Measurements from ENCODE around the gene CNOT1. TPM values are rescaled to one million over a fixed set of nuclear protein-coding genes. Genes with fewer than 3 reads are reported as not detected.

CNOT1 gene
- total RNA-seq, 1 experiment from 2014 or later, result 328 TPM

GRCh38 chr16:58584831-58585505 lies 44.7 kb downstream of the CNOT1 start:
- no peaks in the 10 kb centered on the region for H3K27me3 Mint-ChIP-seq (ENCODE audit: low read depth)

More at GRCh38 chr16:58584831-58585505, 44.7 kb downstream of the CNOT1 start:
- Mint-ChIP-seq H3K4me1 (no peaks in the 10 kb centered on the region), H3K4me3 (no peak overlapping the region; a peak in 1 of 5 replicates), H3K9me3 (peaks cover 0 to 3% of the 10 kb centered on the region in 2 experiments; a peak in 2 of 5 replicates), H3K27ac (peak overlapping the region in 2 of 3 experiments; percentile 15 to 20; a peak in 1 of 7 replicates), H3K36me3 (ENCODE audit: insufficient read depth in 1 of 3, low read depth in 3 of 3) (peaks cover 66 to 88% (median 88%) of the 10 kb centered on the region in 3 experiments)
- Histone ChIP-seq H2BK15ac (ENCODE audit: low read depth, low read length) (no peak overlapping the region), H2BK12ac (ENCODE audit: insufficient read length, low read depth, low read length) (no peak overlapping the region), H3K27me3 (ENCODE audit: insufficient read depth, low read length) (no peaks in the 10 kb centered on the region), H3K4me2 (ENCODE audit: insufficient read depth, insufficient read length, low read length) (no peak overlapping the region), H3K23me2 (ENCODE audit: insufficient read length, low read depth, low read length, poor library complexity, severe bottlenecking) (no peaks in the 10 kb centered on the region), H3K23ac (ENCODE audit: insufficient read length, low read depth, low read length) (no peak overlapping the region), H4K8ac (replicated peaks; ENCODE audit: insufficient read length, low read depth, low read length) (no peak overlapping the region), H3K79me1 (ENCODE audit: insufficient read depth, low read depth, low read length, poor library complexity, severe bottlenecking) (no peaks in the 10 kb centered on the region), H4K20me1 (ENCODE audit: control insufficient read depth, insufficient read depth, insufficient read length) (no peaks in the 10 kb centered on the region), H3K56ac (ENCODE audit: insufficient read length, low read depth, low read length) (no peak overlapping the region), H3T11ph (ENCODE audit: low read length) (no peak overlapping the region), H3K4ac (ENCODE audit: low read depth, low read length) (no peak overlapping the region), H3K4me1 (ENCODE audit: insufficient read depth, low read length) (no peaks in the 10 kb centered on the region), H2AK5ac (ENCODE audit: insufficient read length, low read length) (no peak overlapping the region), H4K5ac (ENCODE audit: insufficient read length, low read depth, low read length) (no peak overlapping the region), H2BK120ac (ENCODE audit: low read depth, low read length, poor library complexity, severe bottlenecking) (no peak overlapping the region), H3K27ac (ENCODE audit: insufficient read length, low read depth, low read length) (no peak overlapping the region), H2BK5ac (ENCODE audit: insufficient read length, low read length) (no peak overlapping the region), H3K9ac (ENCODE audit: extremely low read depth, insufficient read length, low read length) (no peak overlapping the region), H2BK20ac (ENCODE audit: low read depth, low read length, poor library complexity, severe bottlenecking) (no peak overlapping the region), H3K9me3 (ENCODE audit: control insufficient read depth, low read depth, low read length) (no peaks in the 10 kb centered on the region), H2AFZ (ENCODE audit: low read length) (no peak overlapping the region), H4K91ac (ENCODE audit: insufficient read length, low read depth, low read length) (no peak overlapping the region), H3K18ac (ENCODE audit: insufficient read length, low read depth, low read length) (no peak overlapping the region), H3K14ac (ENCODE audit: insufficient read depth, low read length) (no peak overlapping the region), H3K79me2 (ENCODE audit: insufficient read depth, low read length) (no peaks in the 10 kb centered on the region)
- no peak for DNase-seq
- WGBS (ENCODE audit: extremely low coverage, insufficient read length, low lambda C conversion rate), result no CpG with 5 or more reads among the region's 8 CpGs
- TF ChIP-seq CTCF (conservative IDR thresholded peaks at IDR 0.05), result no peak

Data from H9 (cell line).